ENCODE results near the gene TUBA8.

The TUBA8 gene

DNA sequence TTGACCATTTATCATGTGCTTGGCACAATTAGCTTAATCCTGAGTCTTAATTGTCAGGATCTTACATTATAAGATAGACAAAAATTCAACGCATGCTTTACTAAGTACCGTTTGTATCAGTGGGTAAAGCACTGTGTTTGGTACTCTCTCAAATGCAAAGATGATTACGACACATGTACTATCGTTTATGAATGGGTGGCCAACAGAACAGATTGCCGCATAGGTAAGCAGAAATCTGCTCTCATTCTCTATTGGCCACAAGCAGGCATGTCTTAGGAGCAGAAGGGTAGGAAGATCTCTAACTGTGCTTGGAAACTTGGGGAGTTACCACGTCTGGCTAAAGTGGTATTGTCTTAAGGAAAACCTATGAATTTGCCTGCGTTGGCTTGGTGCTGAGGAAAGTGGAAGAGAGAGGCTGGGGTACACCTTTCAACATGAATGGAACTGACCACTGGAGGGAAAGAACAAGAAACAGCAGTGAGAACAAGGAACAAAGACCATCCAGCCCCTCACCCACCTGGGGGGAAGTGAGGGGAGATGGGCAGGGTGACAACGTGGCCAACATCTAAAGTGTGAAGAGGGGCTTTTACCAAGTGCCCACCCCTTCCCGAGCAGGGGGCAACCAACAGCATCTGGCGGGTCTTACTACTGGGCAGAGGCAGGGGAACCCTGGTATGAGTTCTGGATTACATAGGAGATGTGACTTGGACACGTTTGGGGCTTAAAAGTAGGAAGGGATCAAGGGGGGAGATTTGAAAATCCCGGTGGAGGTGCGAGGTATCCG is 1.0 kb upstream of the TUBA8 start:
- no peak for DNase-seq (ENCODE audit: low read depth)
- H3K4me3 ChIP-seq (ENCODE audit: low read depth, low read length): peak overlapping the region; percentile 57
- TF ChIP-seq, protein P1, sequence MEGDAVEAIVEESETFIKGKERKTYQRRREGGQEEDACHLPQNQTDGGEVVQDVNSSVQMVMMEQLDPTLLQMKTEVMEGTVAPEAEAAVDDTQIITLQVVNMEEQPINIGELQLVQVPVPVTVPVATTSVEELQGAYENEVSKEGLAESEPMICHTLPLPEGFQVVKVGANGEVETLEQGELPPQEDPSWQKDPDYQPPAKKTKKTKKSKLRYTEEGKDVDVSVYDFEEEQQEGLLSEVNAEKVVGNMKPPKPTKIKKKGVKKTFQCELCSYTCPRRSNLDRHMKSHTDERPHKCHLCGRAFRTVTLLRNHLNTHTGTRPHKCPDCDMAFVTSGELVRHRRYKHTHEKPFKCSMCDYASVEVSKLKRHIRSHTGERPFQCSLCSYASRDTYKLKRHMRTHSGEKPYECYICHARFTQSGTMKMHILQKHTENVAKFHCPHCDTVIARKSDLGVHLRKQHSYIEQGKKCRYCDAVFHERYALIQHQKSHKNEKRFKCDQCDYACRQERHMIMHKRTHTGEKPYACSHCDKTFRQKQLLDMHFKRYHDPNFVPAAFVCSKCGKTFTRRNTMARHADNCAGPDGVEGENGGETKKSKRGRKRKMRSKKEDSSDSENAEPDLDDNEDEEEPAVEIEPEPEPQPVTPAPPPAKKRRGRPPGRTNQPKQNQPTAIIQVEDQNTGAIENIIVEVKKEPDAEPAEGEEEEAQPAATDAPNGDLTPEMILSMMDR (IDR thresholded peaks at IDR 0.05; ENCODE audit: low read depth, low read length, missing control alignments): no peak

- H3K4me3 ChIP-seq (ENCODE audit: low read depth, low read length): peak overlapping the region; percentile 57
- no peak for DNase-seq (ENCODE audit: low read depth)
- TF ChIP-seq, protein P1 (IDR thresholded peaks at IDR 0.05; ENCODE audit: low read depth, low read length, missing control alignments): no peak
Measured at GRCh38 chr22:18110954-18111758, 547 bp downstream of the TUBA8 start.

DNA sequence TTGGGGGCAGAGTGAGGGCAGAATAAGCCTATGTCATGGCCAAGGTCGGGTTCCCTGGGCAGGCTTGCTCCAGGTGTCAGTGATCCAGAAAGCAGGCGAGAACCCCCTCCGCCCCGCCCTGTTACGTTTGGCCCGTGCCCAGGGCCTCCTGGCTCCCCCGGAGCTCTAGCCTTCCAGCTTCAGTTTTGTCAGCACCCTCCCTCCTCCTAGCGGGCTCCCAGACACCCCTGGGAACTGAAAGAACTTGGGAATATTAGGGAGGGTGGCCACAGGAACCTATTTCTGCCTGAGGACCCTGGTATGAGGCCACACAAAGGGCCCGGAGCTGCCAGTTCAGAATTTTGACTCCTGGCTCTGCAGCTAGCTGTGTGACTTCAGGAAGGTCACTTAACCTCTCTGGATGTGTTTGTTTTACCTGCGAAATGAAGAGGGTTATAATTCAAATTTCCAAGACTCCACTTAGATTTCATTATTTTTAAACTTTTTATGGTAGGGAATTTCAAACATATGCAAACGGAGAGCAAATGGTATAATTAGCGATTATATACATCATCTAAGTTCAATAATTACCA is 1.2 kb downstream of the TUBA8 start:
- no peak for DNase-seq (ENCODE audit: low read depth)
- H3K4me3 ChIP-seq (ENCODE audit: low read depth, low read length): no peak overlapping the region; the same call in 1 of the 2 replicates
- TF ChIP-seq, protein P1 (IDR thresholded peaks at IDR 0.05; ENCODE audit: low read depth, low read length, missing control alignments): no peak

- DNase-seq (ENCODE audit: low read depth): no peak
- no peak overlapping the region for H3K4me3 ChIP-seq (ENCODE audit: low read depth, low read length)
- TF ChIP-seq, protein P1 (IDR thresholded peaks at IDR 0.05; ENCODE audit: low read depth, low read length, missing control alignments): no peak
Measured at GRCh38 chr22:18112440-18112839, 1.8 kb downstream of the TUBA8 start.

GRCh38 chr22:18113680-18114394 is 3.2 kb downstream of the TUBA8 start:
- TF ChIP-seq, protein P1 (IDR thresholded peaks at IDR 0.05; ENCODE audit: low read depth, low read length, missing control alignments): no peak
- H3K4me3 ChIP-seq (ENCODE audit: low read depth, low read length): no peak overlapping the region
- DNase-seq (ENCODE audit: low read depth): no peak

DNA sequence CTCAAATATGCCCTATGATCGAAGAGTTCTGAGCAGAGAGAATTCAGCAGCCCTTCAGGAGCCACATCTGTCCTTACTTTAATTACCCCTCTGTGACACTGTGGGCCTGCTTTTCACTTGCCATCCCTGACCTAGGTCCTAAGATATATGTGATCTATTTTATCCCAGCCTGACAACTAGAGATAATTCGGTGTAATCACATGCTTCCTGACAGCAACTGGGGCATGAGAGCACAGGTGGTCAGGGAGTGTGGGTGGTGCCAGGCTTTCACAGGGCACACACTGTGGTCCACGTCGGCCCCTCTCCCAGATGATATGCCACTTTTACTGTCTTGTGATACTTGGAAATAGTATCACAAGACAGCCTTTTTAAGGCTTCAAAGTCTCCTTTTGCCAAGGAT is 3.9 kb downstream of the TUBA8 start:
- TF ChIP-seq, protein P1 (IDR thresholded peaks at IDR 0.05; ENCODE audit: low read depth, low read length, missing control alignments): no peak
- no peak for DNase-seq (ENCODE audit: low read depth)
- H3K4me3 ChIP-seq (ENCODE audit: low read depth, low read length): no peak overlapping the region

Measured in GM12864 (cell line).